SKM-1 treated with dmso at 0.1 percent for 144 hours (cell line): ENCODE results near the gene SLC2A1.
A peak's percentile ranks its signal among the peaks of the same experiment; 100 is the strongest.
"Not testable (repeated sequence)": the region's sequence is repeated elsewhere in the genome, so short reads cannot be mapped to it uniquely, and the experiment has no call there.

Source experiments
- DNase-seq: peaks from one replicate; lab custom pipeline; 2025; ENCODE audit not compliant: unreplicated experiment; lab: John Stamatoyannopoulos, UW

Gene SLC2A1

DNA sequence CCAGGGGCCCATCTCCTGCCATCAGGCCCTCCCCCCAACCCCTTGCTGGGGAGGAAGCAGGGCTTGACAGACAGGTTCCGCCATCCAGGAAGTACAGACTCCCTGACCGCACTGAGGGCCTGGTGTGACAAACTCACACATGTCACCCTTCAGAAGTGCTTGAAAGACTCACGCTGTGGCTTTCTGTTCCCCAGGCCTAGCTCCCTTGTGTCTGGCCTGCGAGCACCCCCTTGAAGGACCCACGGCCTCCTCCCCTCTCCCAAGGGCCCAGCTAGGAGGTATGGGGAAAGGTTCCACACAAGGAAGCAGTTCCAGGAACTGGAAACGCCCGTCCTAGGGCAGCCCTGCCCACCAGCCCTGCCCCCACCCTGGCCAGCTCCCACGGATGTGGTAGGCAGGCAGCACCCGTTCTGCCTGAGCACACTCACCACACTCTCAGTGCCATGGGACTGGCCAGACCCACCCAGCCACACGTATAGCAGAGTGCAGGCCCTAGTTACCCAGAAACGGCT is 26.7 kb downstream of the SLC2A1 start:
- peak; percentile 73 for DNase-seq

- DNase-seq, result peak; percentile 82
Observed at GRCh38 chr1:42931108-42931539, 27.5 kb downstream of the SLC2A1 start.

GRCh38 chr1:42930178-42931107 is 28.2 kb downstream of the SLC2A1 start:
- DNase-seq, result no peak

GRCh38 chr1:42929434-42930177 is 29.1 kb downstream of the SLC2A1 start:
- no peak for DNase-seq

DNA sequence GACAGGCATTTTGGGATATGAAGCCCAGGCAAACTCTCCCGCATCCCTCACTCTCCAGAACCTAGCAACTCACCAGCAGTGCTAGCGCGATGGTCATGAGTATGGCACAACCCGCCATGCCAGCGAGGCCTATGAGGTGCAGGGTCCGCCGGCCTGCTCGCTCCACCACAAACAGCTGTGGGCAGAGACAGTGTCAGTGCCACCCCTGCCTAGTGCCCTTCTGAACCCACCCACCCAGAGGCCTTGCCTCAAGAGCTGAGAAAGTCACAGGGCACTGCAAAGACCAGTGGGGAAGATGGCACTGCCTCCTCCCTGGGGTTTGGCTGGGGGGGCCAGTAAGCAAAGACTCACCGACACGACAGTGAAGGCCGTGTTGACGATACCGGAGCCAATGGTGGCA is 29.8 kb downstream of the SLC2A1 start:
- DNase-seq, result no peak

DNA sequence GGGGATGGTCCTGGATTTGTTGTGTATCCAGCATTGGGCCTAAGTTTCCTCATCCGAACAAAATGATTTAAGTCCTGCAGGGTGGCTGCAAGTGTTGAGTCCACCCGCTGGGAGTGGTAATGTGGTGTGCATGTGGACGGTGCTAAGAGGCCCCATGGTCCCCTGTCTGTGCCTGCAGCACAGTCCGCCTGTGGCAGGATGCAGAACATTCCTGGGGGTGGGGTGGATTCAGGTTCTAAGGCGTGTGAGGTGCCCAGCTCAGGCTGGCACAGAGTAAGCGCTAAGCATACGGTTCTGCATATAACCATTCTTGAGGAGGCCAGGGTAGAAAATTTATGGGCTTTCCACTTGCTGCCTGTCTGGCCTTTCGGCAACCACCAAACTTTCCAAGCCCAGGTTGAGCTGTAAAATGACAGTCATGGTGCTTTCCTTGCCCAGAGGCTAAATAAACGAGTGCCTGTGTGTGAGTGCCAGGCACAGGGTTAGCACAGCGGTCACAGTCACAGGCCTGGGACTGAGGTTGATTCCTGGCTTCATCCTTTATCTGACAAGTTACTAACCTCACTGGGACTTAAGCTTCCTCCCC is 30.7 kb downstream of the SLC2A1 start:
- DNase-seq, result no peak

- DNase-seq, result no peak
Observed at GRCh38 chr1:42927274-42927841, 31.3 kb downstream of the SLC2A1 start.

DNA sequence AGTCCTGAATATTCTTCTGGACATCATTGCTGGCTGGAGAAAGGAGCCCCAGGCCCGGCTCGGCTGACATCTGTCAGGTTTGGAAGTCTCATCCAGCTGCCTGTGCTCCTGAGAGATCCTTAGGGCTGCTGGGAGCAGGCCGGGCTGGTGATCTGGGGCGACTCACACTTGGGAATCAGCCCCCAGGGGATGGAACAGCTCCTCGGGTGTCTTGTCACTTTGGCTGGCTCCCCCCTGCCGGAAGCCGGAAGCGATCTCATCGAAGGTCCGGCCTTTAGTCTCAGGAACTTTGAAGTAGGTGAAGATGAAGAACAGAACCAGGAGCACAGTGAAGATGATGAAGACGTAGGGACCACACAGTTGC is 31.8 kb downstream of the SLC2A1 start:
- DNase-seq, result no peak

GRCh38 chr1:42926235-42926878 is 32.3 kb downstream of the SLC2A1 start:
- DNase-seq, result no peak

DNA sequence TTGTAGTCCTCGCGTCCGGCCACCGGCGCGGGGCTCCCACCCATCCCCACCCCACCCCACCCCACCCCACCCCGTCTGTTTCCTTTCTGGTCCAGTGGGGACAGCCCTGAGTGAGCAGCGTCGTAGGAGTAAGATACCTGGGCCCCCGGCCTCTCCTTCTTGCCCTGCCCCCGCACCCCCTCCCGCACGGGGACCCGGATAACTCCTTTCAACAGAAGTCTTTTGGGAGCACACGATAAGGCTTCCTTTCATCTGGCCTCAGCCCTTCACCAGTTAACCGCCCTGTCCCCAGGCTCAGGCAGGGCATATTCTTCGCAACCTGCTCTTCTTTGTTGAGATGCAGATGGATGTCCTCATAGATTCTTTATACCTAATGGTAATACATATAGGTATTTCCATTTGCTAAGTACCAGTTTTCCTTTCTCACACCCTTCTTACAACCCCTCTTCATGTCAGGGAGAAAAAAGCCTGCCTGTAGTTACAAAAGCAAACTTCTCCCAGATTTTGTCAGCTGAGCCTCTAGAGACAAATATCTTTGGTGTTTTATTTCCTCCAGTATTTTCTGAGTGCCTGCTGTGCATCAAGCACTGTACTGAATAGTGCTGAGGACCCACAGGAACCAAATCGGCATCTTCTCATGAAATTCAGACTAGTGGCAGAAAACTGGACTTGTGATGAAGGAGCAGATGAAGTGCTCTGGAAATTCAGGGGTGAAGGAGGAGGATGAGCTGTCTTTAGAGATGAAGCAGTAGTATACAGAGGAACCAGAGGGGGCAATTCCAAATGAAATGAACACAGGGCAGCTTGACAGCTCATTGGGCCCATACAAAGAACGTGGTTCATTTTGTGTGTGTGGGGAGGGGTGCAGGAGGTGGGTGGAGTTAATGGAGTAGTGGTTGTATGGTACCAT is 33.6 kb downstream of the SLC2A1 start:
- no peak for DNase-seq

- peak; percentile 85 for DNase-seq
Observed at GRCh38 chr1:42924082-42924850, 34.4 kb downstream of the SLC2A1 start.

GRCh38 chr1:42923367-42924081 is 35.1 kb downstream of the SLC2A1 start:
- no peak for DNase-seq

DNA sequence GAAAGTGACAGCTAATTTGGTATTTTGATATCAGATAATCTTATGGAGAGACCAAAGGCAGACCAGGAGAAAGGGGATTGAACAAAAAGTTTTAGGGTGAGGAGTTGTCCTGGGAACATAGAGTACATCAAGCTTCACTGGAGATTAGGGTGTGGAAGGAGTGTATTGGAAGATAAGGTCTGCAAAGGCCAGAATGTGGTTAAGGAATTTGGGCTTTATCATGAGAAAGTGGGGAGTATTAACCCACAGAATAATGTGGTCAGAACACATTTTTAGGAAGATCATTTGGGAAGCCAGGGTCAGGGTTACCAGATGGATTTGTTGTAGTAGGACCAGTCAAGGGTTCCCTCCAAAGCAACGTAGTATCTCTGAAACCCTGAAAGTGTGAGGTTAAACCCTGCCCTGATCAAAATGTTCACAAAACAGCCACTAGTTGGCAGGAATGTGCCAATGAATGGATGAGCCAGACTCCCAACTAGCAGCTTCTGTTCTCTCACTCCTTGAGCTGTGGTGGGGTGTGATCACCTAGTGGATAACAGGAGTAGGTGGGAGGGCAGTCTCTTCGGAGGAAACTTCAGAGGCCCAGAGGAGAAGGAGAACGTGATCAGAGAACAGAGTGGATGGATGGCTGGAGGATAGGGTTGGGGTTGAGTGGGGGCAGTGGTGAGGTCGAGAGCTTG is 35.8 kb downstream of the SLC2A1 start:
- DNase-seq, result peak; percentile 79

DNA sequence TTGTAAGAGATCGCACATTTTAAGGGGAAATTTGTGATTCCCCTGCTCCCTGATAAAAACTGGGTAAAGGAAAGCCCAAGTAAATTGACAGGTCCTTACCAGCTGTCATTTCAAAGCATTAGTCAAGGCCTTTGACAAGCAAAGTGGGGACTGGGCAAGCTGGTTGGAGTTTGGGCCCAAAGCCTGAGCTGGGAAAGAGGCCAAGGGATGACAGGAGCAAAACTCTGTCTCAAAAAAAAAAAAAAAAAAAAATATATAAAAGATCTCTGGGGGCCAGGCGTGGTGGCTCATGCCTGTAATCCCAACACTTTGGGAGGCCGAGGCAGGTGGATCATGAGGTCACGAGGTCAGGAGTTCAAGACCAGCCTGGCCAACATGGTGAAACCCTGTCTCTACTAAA is 36.9 kb downstream of the SLC2A1 start:
- DNase-seq, result no peak

DNA sequence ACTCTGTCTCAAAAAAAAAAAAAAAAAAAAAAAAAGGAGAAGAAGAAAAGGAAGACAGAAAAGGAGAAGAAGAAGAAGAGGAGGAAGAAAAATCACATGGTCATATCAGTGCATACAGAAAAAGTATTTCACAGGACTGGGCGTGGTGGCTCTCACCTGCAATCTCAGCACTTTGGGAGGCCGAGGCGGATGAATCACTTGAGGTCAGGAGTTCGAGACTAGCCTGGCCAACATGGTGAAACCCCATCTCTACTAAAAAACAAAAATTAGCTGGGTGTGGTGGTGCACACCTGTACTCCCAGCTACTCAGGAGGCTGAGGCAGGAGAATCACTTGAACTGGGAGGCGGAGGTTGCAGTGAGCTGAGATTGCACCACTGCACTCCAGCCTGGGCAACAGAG is 39.0 kb downstream of the SLC2A1 start:
- not testable (repeated sequence) for DNase-seq

GRCh38 chr1:42917241-42917495 is 41.5 kb downstream of the SLC2A1 start:
- DNase-seq, result no peak

GRCh38 chr1:42915456-42915855 is 43.2 kb downstream of the SLC2A1 start:
- DNase-seq, result no peak

DNA sequence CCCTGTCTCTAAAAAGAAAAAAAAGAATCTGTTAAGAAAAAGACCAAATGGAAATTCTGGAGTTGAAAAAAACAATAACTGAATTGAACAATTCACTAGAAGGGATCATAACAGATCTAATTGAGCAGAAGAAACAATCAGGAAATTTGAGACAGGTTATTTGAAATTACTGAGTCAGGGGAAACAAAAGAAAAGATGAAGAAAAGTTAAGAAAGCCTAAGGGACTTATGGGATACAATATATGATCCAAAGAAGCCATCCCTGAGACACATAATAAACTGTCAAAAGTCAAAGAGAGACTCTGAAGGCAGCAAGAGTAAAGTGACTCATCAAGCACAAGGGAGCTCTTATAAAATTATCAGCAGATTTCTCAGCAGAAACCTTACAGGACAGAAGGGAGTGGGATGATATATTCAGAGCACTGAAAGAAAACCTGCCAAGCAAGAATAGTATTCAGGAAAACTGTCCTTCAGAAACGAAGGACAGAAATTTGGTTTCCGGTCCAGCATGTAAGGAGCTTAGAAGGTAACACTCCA is 44.5 kb downstream of the SLC2A1 start:
- no peak for DNase-seq
